Measurements from ENCODE around the gene NOS1AP.

DNA sequence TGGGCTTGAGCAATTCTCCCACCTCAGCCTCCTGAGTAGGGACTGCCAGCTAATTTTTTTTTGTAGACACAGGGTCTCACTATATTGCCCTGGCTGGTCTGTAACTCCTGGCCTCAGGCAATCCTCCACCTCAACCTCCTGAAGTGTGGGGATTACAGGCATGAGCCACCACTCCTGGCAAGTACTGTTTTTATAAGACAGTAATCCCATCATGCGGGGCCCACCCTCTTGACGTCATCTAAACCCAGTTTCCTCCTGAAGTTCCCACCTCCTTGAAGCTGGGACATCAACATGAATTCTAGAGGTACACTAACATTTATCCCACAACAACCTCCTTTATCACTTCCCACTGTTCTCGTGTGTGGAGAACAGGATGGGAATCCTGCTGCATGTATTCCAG, 202.5 kb downstream of the NOS1AP start:
- no peak for TF ChIP-seq EZH2 (IDR thresholded peaks at IDR 0.05; ENCODE audit: low read length, unreplicated experiment)
- TF ChIP-seq, protein P1, sequence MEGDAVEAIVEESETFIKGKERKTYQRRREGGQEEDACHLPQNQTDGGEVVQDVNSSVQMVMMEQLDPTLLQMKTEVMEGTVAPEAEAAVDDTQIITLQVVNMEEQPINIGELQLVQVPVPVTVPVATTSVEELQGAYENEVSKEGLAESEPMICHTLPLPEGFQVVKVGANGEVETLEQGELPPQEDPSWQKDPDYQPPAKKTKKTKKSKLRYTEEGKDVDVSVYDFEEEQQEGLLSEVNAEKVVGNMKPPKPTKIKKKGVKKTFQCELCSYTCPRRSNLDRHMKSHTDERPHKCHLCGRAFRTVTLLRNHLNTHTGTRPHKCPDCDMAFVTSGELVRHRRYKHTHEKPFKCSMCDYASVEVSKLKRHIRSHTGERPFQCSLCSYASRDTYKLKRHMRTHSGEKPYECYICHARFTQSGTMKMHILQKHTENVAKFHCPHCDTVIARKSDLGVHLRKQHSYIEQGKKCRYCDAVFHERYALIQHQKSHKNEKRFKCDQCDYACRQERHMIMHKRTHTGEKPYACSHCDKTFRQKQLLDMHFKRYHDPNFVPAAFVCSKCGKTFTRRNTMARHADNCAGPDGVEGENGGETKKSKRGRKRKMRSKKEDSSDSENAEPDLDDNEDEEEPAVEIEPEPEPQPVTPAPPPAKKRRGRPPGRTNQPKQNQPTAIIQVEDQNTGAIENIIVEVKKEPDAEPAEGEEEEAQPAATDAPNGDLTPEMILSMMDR (conservative IDR thresholded peaks at IDR 0.05; ENCODE audit: low read depth, low read length), result no peak
- no peak for TF ChIP-seq EZH2phosphoT487 (IDR thresholded peaks at IDR 0.05; ENCODE audit: borderline replicate concordance, low read length)
